Neural cell (in vitro differentiated cells): ENCODE measurements around the gene SRGAP3.

Experiments used
- CTCF ChIP-seq: fragments of 450-650 bp; IDR thresholded peaks from 2 replicates; pipeline ENCODE4 v1.5.1; 2014; ENCODE audit warnings: antibody characterized with exemption, mild to moderate bottlenecking, moderate library complexity; ENCODE audit not compliant: poor library complexity, severe bottlenecking
- EZH2 ChIP-seq: fragments of 200-600, 300-800 bp; shearing (Covaris generic), sonication (generic); IDR thresholded peaks from 2 replicates; pipeline ENCODE4 v1.6.1; 2014; ENCODE audit warnings: antibody characterized with exemption, low read length, borderline replicate concordance, mild to moderate bottlenecking; ENCODE audit not compliant: insufficient read depth, poor library complexity, severe bottlenecking
- POLR2AphosphoS5 ChIP-seq: IDR thresholded peaks from 2 replicates; pipeline ENCODE4 v1.6.1; 2012
- REST ChIP-seq: IDR thresholded peaks from 2 replicates; pipeline ENCODE4 v1.6.1; 2012; ENCODE audit warnings: borderline replicate concordance

GRCh38 chr3:8953313-8953712 lies 296.1 kb downstream of the SRGAP3 start:
- no peak for TF ChIP-seq CTCF
- TF ChIP-seq EZH2, result no peak
- no peak for TF ChIP-seq POLR2AphosphoS5
- TF ChIP-seq REST, result no peak
